ENCODE results near the gene OR8H3. TPM values are rescaled to one million over a fixed set of nuclear protein-coding genes. Genes with fewer than 3 reads are reported as not detected.

Gene OR8H3
- total RNA-seq, 1 experiment from 2014 or later, result not detected

DNA sequence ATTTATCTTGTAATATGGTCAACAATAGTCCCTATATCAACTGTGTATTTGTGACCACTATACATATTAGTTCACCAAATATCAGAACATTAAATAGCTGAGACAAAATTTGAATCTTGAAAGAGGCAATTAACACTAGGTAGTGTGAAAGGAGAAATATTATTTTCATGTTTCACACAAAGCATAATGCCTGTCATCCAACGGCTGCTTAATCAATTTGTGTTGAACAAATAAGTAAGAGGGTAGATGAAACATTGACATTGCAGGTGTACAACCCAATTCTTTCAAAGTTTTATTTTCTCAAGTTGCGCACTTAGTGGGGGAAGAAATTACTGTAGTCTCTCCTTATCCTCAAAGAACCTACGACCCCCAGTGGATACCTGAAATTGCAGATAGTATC lies 32.5 kb upstream of the OR8H3 start (continued):
- TF ChIP-seq, protein P1, sequence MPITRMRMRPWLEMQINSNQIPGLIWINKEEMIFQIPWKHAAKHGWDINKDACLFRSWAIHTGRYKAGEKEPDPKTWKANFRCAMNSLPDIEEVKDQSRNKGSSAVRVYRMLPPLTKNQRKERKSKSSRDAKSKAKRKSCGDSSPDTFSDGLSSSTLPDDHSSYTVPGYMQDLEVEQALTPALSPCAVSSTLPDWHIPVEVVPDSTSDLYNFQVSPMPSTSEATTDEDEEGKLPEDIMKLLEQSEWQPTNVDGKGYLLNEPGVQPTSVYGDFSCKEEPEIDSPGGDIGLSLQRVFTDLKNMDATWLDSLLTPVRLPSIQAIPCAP (CRISPR knock-in tag; IDR thresholded peaks at IDR 0.05), result no peak
- TF ChIP-seq PRRX2 (CRISPR knock-in tag; IDR thresholded peaks at IDR 0.05) (no peak), IRF2 (CRISPR knock-in tag; IDR thresholded peaks at IDR 0.05; ENCODE audit: borderline replicate concordance, low read depth) (no peak), NFYB (CRISPR knock-in tag; conservative IDR thresholded peaks at IDR 0.05; ENCODE audit: low read depth) (no peak), TP53 (CRISPR knock-in tag; IDR thresholded peaks at IDR 0.05) (no peak), NR2C2 (CRISPR knock-in tag; IDR thresholded peaks at IDR 0.05) (no peak), OVOL2 (CRISPR knock-in tag; IDR thresholded peaks at IDR 0.05; ENCODE audit: borderline replicate concordance) (no peak), ZNF317 (CRISPR knock-in tag; IDR thresholded peaks at IDR 0.05; ENCODE audit: borderline replicate concordance, low read depth) (no peak), FOXK1 (CRISPR knock-in tag; IDR thresholded peaks at IDR 0.05) (no peak), ETV6 (CRISPR knock-in tag; IDR thresholded peaks at IDR 0.05) (no peak)
- TF ChIP-seq, protein P2, sequence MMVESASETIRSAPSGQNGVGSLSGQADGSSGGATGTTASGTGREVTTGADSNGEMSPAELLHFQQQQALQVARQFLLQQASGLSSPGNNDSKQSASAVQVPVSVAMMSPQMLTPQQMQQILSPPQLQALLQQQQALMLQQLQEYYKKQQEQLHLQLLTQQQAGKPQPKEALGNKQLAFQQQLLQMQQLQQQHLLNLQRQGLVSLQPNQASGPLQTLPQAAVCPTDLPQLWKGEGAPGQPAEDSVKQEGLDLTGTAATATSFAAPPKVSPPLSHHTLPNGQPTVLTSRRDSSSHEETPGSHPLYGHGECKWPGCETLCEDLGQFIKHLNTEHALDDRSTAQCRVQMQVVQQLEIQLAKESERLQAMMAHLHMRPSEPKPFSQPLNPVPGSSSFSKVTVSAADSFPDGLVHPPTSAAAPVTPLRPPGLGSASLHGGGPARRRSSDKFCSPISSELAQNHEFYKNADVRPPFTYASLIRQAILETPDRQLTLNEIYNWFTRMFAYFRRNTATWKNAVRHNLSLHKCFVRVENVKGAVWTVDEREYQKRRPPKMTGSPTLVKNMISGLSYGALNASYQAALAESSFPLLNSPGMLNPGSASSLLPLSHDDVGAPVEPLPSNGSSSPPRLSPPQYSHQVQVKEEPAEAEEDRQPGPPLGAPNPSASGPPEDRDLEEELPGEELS (CRISPR knock-in tag; IDR thresholded peaks at IDR 0.05), result no peak
- TF ChIP-seq, protein P3, sequence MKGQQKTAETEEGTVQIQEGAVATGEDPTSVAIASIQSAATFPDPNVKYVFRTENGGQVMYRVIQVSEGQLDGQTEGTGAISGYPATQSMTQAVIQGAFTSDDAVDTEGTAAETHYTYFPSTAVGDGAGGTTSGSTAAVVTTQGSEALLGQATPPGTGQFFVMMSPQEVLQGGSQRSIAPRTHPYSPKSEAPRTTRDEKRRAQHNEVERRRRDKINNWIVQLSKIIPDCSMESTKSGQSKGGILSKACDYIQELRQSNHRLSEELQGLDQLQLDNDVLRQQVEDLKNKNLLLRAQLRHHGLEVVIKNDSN (CRISPR knock-in tag; IDR thresholded peaks at IDR 0.05), result no peak
- TF ChIP-seq, protein P4, sequence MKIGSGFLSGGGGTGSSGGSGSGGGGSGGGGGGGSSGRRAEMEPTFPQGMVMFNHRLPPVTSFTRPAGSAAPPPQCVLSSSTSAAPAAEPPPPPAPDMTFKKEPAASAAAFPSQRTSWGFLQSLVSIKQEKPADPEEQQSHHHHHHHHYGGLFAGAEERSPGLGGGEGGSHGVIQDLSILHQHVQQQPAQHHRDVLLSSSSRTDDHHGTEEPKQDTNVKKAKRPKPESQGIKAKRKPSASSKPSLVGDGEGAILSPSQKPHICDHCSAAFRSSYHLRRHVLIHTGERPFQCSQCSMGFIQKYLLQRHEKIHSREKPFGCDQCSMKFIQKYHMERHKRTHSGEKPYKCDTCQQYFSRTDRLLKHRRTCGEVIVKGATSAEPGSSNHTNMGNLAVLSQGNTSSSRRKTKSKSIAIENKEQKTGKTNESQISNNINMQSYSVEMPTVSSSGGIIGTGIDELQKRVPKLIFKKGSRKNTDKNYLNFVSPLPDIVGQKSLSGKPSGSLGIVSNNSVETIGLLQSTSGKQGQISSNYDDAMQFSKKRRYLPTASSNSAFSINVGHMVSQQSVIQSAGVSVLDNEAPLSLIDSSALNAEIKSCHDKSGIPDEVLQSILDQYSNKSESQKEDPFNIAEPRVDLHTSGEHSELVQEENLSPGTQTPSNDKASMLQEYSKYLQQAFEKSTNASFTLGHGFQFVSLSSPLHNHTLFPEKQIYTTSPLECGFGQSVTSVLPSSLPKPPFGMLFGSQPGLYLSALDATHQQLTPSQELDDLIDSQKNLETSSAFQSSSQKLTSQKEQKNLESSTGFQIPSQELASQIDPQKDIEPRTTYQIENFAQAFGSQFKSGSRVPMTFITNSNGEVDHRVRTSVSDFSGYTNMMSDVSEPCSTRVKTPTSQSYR (CRISPR knock-in tag; IDR thresholded peaks at IDR 0.05), result no peak

DNA sequence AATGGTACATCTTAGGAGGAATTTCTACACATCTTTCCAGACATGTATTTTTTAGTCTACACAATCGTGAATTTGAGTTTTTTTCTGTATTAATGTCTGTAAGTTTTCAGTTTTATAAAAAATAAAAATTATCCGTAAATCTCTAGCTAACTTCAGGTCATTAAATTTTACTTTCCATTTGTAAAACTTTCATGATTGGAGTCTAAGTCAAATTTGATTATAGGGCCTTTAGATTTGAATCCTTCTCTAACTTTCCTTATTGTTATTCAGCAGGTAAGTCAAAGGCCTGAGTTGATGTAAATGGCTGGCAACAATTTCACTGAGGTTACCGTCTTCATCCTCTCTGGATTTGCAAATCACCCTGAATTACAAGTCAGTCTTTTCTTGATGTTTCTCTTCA lies 29.2 kb upstream of the OR8H3 start, which contains the start of gene OR8I2:
Gene OR8I2, plus strand, starts transcription at position 301 of the 400 bp plus-strand sequence. Its CDS starts 0 bp downstream, at position 301.
- Mint-ChIP-seq H3K4me3 (no peak within 1 kb of the TSS), H3K4me1 (0 out of 2 replicates have a peak, but pooled peaks cover 3% of the 10 kb centered on the region), H3K27ac (peak within 1 kb of the TSS; percentile 14; the same call in 1 of the 2 replicates), H3K9me3 (no peaks in the 10 kb centered on the region), H3K36me3 (no peaks in the 10 kb centered on the region), H3K27me3 (ENCODE audit: low read depth) (no peaks in the 10 kb centered on the region)
- ChIA-PET POLR2A (no interaction called here), CTCF (no interaction called here)
- ATAC-seq, result no peak
- DNase-seq (ENCODE audit: low spot score), result no peak
- TF ChIP-seq, protein P5, sequence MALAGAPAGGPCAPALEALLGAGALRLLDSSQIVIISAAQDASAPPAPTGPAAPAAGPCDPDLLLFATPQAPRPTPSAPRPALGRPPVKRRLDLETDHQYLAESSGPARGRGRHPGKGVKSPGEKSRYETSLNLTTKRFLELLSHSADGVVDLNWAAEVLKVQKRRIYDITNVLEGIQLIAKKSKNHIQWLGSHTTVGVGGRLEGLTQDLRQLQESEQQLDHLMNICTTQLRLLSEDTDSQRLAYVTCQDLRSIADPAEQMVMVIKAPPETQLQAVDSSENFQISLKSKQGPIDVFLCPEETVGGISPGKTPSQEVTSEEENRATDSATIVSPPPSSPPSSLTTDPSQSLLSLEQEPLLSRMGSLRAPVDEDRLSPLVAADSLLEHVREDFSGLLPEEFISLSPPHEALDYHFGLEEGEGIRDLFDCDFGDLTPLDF (CRISPR knock-in tag; IDR thresholded peaks at IDR 0.05), result no peak
- no peak for TF ChIP-seq SMAD4 (CRISPR knock-in tag; IDR thresholded peaks at IDR 0.05)
- TF ChIP-seq, protein P6, sequence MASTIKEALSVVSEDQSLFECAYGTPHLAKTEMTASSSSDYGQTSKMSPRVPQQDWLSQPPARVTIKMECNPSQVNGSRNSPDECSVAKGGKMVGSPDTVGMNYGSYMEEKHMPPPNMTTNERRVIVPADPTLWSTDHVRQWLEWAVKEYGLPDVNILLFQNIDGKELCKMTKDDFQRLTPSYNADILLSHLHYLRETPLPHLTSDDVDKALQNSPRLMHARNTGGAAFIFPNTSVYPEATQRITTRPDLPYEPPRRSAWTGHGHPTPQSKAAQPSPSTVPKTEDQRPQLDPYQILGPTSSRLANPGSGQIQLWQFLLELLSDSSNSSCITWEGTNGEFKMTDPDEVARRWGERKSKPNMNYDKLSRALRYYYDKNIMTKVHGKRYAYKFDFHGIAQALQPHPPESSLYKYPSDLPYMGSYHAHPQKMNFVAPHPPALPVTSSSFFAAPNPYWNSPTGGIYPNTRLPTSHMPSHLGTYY (CRISPR knock-in tag; IDR thresholded peaks at IDR 0.05), result no peak
- no peak for TF ChIP-seq FOXP1 (CRISPR knock-in tag; IDR thresholded peaks at IDR 0.05; ENCODE audit: borderline replicate concordance)
- TF ChIP-seq, protein P1 (CRISPR knock-in tag; IDR thresholded peaks at IDR 0.05), result no peak
- no peak for TF ChIP-seq ZNF232 (CRISPR knock-in tag; IDR thresholded peaks at IDR 0.05)
- no peak for TF ChIP-seq ETV6 (CRISPR knock-in tag; IDR thresholded peaks at IDR 0.05)
- no peak for TF ChIP-seq CREB1 (CRISPR knock-in tag; IDR thresholded peaks at IDR 0.05)
- TF ChIP-seq IRF2 (CRISPR knock-in tag; IDR thresholded peaks at IDR 0.05; ENCODE audit: borderline replicate concordance, low read depth), result no peak
- TF ChIP-seq, protein P7, sequence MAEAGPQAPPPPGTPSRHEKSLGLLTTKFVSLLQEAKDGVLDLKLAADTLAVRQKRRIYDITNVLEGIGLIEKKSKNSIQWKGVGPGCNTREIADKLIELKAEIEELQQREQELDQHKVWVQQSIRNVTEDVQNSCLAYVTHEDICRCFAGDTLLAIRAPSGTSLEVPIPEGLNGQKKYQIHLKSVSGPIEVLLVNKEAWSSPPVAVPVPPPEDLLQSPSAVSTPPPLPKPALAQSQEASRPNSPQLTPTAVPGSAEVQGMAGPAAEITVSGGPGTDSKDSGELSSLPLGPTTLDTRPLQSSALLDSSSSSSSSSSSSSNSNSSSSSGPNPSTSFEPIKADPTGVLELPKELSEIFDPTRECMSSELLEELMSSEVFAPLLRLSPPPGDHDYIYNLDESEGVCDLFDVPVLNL (CRISPR knock-in tag; IDR thresholded peaks at IDR 0.05; ENCODE audit: borderline replicate concordance, low read depth), result no peak
- TF ChIP-seq CBFB (CRISPR knock-in tag; IDR thresholded peaks at IDR 0.05; ENCODE audit: low read depth), result no peak
- no peak for TF ChIP-seq ELF4 (CRISPR knock-in tag; IDR thresholded peaks at IDR 0.05; ENCODE audit: low read depth)
- TF ChIP-seq ZBTB21 (CRISPR knock-in tag; IDR thresholded peaks at IDR 0.05; ENCODE audit: borderline replicate concordance), result no peak
- no peak for TF ChIP-seq ZNF317 (CRISPR knock-in tag; IDR thresholded peaks at IDR 0.05; ENCODE audit: borderline replicate concordance, low read depth)

Measured in WTC11 (cell line).